ENCODE measurements around the gene MAN1C1.

- TF ChIP-seq CTCF (conservative IDR thresholded peaks at IDR 0.05 in 1 of 2, IDR thresholded peaks at IDR 0.05 in 1 of 2; ENCODE audit: extremely low read depth in 1 of 2, insufficient read depth in 1 of 2, low read depth in 1 of 2, low read length in 2 of 2) (no peak), EZH2 (IDR thresholded peaks at IDR 0.05; ENCODE audit: borderline replicate concordance, low read length) (no peak)
Observed at GRCh38 chr1:25616987-25617624, 515 bp downstream of the MAN1C1 start.
